ENCODE results near the gene SLC22A23. TPM values are rescaled to one million over a fixed set of nuclear protein-coding genes. Genes with fewer than 3 reads are reported as not detected.

The SLC22A23 gene
- total RNA-seq, 1 experiment from 2014 or later = 2.7 TPM

GRCh38 chr6:3303795-3304411 is 152.9 kb downstream of the SLC22A23 start:
- DNase-seq (ENCODE audit: low read depth) = no peak

DNA sequence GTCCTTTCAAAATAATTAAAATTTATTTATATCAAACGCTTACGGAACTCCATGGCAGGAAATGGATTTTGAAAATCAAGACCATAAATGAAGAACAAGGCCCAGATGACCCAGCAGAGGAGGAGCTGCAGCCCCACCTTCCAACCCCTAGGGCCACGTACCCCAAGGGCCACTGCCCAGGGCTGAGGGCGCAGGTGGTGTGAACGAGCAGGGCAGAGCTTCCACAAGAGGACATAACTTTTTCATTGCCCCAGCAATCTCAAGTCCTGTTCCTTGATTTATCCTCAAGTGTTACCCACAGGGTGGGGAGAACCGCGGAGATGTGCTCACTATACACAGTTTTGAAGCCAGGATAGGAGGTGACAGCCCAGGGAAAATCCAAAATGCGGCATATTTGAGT is 155.3 kb downstream of the SLC22A23 start:
- DNase-seq (ENCODE audit: low read depth) = no peak

- no peak for DNase-seq (ENCODE audit: low read depth)
Observed at GRCh38 chr6:3299221-3299620, 157.6 kb downstream of the SLC22A23 start.

GRCh38 chr6:3297909-3298308 is 158.9 kb downstream of the SLC22A23 start:
- DNase-seq (ENCODE audit: low read depth) = no peak

- no peak for DNase-seq (ENCODE audit: low read depth)
Observed at GRCh38 chr6:3297006-3297405, 159.8 kb downstream of the SLC22A23 start.

GRCh38 chr6:3296537-3296936 is 160.3 kb downstream of the SLC22A23 start:
- DNase-seq (ENCODE audit: low read depth) = no peak

GRCh38 chr6:3296078-3296477 is 160.8 kb downstream of the SLC22A23 start:
- DNase-seq (ENCODE audit: low read depth) = no peak

DNA sequence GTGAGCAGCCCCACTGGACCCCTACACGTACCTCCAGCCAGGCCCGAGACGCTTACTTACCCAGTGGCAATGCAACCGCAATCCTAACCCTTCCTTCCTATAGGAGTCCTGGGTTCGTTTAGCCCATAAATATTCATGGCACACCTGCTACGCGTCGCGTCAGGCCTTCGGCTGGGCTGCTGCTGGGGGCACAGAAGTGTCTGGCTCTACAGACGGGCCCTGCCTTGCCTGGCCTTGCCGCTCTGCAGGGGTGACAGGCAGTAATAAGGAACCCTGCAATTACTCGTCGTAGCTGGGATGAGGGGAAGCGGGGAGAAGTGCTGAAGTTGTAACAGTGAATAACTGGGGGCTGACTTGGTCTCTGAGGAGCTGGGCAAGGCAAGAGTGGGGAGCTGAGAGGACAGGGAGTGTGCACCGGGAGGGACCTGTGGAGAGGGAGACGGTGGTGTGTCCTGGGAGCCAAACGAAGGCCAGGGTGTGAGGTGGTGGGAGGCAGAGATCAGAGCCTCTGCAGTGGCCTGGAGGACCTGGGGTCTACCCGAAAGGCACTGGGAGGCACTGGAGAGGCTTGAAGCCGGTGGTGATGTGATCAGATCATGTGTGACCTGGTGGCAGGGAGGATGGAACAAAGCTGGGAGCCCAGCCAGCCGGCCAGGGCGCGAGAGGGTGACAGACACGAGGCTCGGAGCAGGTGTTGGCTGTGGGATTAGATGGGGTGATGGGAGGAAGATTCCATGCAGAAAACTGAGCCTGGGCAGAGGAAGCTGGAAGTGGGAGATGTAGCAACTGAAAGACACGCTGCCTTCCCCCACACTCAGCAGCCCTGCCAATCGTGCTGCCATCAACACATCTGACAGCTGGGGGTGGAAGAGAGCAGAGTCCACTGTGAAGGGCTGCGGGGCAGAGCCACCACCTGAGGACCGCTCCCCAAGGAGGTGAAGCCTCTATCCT is 161.7 kb downstream of the SLC22A23 start:
- DNase-seq (ENCODE audit: low read depth) = no peak

- no peak for DNase-seq (ENCODE audit: low read depth)
Observed at GRCh38 chr6:3294396-3294795, 162.5 kb downstream of the SLC22A23 start.

- no peak for DNase-seq (ENCODE audit: low read depth)
Observed at GRCh38 chr6:3293271-3294155, 163.3 kb downstream of the SLC22A23 start.

- DNase-seq (ENCODE audit: low read depth) = no peak
Observed at GRCh38 chr6:3292431-3293197, 164.2 kb downstream of the SLC22A23 start.

DNA sequence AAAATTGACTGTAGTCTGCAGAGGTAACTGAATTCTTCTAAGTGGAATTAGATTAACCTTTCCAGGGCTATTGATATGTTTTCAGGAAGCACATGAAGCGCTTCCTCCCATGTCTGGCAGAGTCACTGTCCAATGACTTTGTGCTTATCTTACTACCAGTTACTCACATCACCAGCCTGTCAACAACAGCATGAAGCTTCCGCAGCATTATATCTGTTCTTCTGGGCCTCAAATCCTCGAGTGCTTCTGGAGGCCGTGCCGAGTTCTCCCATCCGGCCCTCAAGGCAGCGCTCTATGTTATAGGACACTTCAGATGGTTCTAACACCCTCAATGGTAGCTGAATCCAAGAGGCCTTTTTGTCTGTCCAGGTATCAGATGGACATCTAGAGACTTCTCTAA is 164.9 kb downstream of the SLC22A23 start:
- no peak for DNase-seq (ENCODE audit: low read depth)

DNA sequence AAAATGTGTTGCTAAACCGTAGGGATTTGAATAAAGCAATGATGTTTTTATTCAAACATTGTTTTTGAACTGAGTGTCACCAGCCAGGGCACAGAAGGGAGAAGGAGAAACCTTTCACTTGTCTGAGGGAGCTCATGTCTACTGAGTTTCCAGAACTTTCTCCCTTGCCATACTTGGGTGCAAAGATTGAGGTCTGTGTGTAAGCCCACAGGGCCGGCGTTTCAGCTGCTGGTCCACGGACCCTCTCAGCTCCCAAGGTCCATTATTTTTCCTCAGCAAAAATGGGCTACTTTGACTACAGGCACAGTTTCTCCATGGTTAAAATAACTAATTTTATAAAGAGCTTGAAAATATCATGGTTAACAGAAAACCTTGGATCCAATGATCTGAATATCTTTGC is 165.5 kb downstream of the SLC22A23 start:
- DNase-seq (ENCODE audit: low read depth) = no peak

GRCh38 chr6:3290931-3291211 is 166.0 kb downstream of the SLC22A23 start:
- DNase-seq (ENCODE audit: low read depth) = no peak

DNA sequence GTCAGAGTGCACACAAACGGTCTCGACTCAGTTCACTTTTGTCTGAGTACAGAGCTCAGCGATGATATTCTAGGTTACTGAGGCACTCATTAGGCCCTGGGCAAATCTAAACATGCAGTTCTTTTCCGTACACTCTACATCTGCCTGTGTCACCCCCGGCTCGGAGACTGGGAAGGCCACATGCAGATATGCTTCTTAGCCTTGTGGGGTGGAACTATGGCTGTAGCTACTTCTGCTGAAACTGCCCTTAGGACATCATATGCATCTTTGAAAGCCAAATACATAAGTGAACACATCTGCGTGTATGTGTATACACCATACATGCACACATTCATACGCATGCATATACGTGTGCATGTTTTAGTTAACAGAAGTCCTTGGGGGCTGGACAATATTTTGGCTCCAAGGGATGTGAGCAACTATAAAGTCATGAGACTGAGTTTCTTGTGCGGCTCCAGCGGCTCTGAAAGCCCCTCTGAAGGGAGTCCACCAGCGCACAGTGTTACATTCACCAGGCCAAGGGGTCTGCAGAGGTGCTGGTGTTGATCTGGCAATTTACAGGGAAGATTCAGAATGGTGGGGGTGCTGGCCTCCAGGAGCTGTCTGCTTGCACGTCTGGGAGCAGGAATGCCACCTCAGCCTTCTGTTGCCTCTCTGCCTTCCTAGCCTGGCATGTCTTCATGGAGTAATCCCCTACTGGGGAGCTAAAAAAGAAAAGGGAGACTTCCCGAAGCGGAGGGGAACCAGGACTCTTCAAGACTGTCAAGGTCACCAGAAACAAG is 166.5 kb downstream of the SLC22A23 start:
- no peak for DNase-seq (ENCODE audit: low read depth)

GRCh38 chr6:3289664-3290055 is 167.2 kb downstream of the SLC22A23 start:
- DNase-seq (ENCODE audit: low read depth) = no peak

DNA sequence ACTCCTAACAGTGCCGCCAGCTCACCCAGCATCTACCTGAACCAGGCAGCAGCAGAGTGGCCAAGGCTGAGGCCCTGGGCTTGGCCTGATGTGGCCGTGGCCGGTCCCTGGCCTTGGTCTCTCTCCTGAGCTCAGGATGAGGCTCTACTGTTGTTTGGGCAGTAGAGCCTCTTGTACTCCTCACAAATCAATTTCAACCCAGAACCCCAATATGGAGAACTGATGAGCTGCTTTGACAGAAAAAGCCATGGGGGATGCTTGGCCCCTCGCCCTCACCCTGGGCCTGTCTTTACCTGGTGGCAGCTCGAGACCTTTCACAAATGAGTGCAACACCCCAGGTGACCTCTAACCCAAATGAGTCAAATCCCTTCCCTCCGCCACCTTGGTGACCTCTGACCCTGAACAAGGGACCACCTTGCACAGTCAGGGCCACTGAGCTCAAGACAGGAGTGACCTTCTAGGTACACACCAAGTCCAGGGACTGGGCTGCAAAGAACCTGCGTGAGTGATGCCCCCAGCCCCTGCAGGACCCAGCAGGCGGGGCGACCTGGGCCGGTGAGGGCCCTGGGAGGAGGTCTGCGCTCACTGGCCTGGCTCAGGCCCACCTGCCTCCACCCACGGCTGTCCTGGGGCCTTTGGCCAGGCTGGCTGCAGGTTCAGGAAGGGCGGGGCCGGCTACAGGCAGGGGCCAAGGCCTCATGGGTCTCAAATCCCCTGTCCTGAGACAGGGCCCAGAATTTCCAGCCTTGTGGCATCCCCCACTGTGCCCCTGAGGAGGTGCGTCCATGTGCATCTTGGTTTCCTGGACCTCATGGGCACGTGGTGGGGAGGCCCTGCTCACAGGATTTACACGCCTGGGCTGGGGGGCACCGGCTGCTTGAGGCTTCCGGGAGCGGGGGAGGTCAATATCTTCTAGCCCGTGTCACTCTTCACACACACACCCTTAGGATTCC is 167.9 kb downstream of the SLC22A23 start:
- no peak for DNase-seq (ENCODE audit: low read depth)

DNA sequence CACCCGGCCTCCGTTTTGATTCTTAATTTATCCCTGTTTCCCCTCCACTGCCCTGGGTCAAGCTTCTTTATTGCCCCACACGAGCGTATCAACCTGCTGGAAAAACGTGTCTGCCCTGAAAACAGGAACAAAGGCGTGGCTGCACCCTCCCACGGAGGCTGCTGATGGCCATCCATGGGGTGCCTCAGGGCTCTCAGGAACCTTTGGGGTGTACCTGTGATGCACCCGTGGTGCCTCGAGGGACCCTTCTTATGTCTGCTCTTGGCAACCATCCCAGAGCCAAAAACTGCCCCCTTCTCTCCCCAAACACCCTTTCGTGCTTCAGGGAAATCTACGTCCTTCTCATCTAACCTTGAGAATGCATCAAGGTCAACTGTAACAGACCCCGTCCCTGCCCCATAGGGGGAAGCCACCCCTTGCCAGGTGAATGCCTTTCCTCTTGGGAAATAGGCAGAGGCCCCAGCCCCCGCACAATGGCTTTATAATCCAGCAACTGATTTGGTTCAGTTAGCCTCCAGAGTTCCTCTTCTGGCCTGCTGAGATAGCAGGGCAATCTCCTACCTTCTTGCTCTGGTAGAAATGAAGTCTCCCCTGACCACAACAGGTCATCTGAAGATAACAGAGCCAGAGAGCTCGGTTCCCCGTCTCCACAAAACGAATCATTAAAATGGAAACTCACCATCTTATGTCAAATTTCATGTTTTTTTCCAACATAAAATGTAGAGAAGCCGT is 168.7 kb downstream of the SLC22A23 start:
- no peak for DNase-seq (ENCODE audit: low read depth)

DNA sequence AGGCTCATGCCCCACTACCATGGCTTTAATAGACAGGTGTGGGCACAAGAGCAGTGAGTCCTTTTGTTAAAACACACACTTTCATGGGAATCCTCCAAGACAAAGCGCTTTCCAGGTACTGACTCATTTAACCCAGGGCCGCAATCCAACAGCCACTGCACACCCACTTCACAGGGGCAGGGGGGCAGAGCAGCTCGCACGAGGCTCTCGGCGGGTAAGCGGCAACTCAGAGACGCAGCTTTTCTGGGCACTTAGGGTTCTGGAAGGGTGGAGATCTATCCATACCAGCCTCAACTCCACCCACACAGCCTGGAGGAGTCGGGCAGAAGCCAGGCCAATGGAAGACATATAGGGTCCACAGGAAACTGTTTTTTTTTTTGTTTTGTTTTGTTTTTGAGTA is 169.5 kb downstream of the SLC22A23 start:
- no peak for DNase-seq (ENCODE audit: low read depth)

Data from Daoy (cell line).